GM18951 (cell line): ENCODE data around the gene DUT.
A peak's percentile ranks its signal among the peaks of the same experiment; 100 is the strongest.
"Not testable (repeated sequence)": the region's sequence is repeated elsewhere in the genome, so short reads cannot be mapped to it uniquely, and the experiment has no call there.

Experiments used
- POLR2A ChIP-seq: IDR thresholded peaks from 4 replicates; pipeline ENCODE4 v1.6.1; 2011; ENCODE audit warnings: mild to moderate bottlenecking; ENCODE audit not compliant: insufficient read length, insufficient read depth; ENCODE audit errors: extremely low read depth
- in situ Hi-C: fragments of 300-500 bp; cut with MboI; formaldehyde crosslinking; loops from one replicate; pipeline ENCODE4 v1.12.0; 2022; ENCODE audit warnings: low sequenced_read_pairs, mixed read lengths, inconsistent platforms; ENCODE audit not compliant: unreplicated experiment

DUT gene

DNA sequence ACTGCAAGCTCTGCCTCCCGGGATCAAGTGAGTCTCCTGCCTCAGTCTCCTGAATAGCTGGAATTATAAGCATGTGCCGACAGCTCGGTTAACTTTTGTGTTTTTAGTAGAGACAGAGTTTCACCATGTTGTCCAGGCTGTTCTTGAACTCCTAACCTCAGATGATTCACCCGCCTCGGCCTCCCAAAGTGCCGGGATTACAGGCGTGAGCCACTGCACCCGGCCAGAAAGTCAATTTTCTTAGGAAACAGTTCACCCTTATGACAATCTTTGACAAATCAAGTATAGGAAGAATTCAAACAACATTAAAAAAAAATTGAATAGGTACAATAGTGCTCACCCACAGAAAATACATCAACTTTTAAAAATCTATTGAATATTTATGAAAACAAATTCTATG, 23.6 kb upstream of the DUT start:
- in situ Hi-C loops: no loop called here
- TF ChIP-seq POLR2A: no peak

GRCh38 chr15:48309740-48310139, 21.5 kb upstream of the DUT start:
- in situ Hi-C loops: no loop called here
- TF ChIP-seq POLR2A: no peak

GRCh38 chr15:48313216-48313615, 18.0 kb upstream of the DUT start:
- in situ Hi-C loops: no loop called here
- TF ChIP-seq POLR2A: no peak

DNA sequence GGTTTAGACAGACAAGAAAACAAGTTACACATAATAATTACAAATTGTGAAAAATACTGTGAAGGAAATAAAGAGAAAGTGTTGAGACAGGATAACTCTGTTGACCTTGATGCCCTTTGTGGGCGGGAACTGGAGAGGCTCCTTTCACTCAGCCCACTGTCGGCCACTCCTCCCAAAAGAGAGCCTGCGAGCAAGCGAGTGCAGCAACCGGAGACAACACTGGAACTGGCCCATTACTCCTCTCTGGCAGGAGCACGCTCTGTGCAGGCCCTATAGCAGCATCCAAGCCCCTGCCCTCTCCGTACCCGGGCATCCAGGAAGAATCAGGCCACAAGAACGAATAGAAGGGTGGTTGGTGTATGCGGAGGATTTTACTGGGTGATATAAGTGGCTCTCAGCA, 16.2 kb upstream of the DUT start:
- no peak for TF ChIP-seq POLR2A
- in situ Hi-C loops: no loop called here

- in situ Hi-C loops: no loop called here
- no peak for TF ChIP-seq POLR2A
These were observed 14.0 kb upstream of the DUT start for GRCh38 chr15:48317221-48317620.

DNA sequence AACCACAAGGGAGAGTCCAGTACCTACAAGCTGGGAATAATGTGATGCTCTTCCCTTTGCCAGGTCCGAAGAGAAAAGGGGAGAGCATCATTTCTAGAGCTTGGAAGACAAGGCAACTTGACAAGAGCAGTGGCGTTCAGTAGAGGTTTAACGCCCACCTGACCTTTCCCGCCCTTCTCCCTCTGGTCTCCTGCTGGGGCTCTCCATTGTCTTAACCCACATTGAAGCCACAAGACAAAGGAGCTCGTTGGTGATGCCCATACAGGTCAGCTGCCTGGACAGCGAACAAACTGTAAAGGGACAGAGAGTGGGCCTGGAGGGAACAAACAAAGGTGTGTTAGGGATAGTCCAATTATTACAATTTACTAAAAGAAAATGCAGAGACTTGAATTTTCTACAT, 13.1 kb upstream of the DUT start:
- TF ChIP-seq POLR2A: no peak
- in situ Hi-C loops: no loop called here

DNA sequence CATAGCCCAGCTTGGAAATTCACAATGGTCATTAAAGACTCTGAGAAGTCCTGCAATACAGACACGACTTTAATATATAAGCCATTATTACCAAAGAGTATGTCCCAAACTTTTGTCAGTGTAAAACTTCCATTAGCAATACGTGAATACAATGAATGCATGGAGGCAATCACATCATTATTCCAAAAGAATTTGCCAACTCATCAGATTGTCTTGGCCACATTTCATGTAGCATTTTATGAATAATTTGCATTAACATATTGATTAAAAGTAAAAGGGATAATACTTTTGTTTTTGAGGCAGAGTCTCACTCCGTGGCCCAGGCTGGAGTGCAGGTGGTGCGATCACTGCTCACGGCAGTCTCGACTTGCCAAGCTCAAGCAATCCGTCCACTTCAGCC, 7.9 kb upstream of the DUT start:
- in situ Hi-C loops: no loop called here

DNA sequence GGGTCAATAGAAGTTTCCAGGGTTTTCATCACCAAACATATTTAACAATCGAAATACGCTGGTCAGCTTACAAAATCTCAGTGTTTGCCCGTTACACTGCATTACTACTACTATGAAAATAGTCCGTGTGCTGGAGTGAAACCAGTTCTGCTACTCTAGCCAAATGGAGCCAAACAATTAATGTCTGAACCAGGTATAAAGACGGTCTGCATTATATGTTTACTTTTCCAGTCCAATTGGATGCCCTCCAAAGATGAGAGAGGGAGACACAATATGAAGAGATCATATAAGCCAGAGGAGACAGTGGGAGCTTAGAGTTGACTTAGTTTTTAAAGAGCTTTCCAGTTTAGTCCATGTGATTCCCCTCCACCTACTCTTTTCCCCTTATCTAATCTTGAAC, 6.3 kb upstream of the DUT start:
- in situ Hi-C loops: no loop called here
- no peak for TF ChIP-seq POLR2A

More for the DNA sequence above, 7.9 kb upstream of the DUT start:
- TF ChIP-seq POLR2A: no peak

- no peak for TF ChIP-seq POLR2A
- in situ Hi-C loops: no loop called here
These were observed 5.8 kb upstream of the DUT start for GRCh38 chr15:48325400-48325799.

DNA sequence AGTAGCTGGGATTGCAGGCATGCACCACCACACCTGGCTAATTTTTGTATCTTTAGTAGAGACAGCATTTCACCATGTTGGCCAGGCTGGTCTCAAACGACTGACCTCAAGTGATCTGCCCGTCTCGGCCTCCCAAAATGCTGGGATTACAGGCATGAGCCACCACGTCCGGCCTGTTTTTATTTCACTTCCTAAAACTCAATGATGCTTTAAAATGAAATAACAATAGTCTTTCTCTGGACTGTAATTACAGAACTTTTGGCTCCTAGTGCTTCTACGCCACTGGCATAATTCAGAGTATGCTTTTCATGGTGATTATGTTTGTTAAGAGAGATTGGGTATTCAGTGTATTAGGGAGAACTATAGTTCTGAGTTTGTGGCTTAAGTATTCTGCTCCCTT, 5.0 kb upstream of the DUT start:
- in situ Hi-C loops: not testable (repeated sequence)

DNA sequence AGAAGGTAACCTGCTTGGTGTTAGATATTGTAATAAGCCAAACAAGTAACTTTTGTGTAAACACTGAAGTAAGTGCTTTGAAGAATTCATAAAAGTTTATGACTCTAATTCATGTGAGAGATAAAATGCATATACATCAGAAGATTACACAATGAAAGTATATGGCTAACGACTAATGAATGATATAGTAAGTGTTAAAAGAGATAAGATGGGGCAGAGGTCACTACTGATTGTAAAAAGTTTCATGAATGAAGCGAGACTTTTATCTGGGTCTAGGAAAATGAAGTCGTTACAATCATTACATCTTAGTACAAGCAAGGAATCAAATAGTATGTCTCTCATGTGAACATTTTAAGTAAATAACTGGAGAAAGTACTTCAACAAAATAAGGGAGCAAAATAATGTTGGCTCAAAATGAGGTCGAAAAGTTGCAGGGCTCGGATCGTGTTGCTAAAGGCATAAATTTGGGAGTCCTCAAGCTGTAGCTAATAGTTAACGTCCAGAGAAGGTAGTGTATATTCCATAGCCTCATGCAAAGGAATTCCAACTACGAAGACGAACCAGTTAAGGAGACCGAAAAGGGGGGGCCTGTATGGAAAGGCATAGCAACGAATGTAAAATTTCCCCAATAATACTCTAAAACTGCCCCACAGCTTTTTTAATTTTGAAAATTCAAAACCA, 984 bp upstream of the DUT start:
- in situ Hi-C loops: no loop called here
- TF ChIP-seq POLR2A: no peak

DNA sequence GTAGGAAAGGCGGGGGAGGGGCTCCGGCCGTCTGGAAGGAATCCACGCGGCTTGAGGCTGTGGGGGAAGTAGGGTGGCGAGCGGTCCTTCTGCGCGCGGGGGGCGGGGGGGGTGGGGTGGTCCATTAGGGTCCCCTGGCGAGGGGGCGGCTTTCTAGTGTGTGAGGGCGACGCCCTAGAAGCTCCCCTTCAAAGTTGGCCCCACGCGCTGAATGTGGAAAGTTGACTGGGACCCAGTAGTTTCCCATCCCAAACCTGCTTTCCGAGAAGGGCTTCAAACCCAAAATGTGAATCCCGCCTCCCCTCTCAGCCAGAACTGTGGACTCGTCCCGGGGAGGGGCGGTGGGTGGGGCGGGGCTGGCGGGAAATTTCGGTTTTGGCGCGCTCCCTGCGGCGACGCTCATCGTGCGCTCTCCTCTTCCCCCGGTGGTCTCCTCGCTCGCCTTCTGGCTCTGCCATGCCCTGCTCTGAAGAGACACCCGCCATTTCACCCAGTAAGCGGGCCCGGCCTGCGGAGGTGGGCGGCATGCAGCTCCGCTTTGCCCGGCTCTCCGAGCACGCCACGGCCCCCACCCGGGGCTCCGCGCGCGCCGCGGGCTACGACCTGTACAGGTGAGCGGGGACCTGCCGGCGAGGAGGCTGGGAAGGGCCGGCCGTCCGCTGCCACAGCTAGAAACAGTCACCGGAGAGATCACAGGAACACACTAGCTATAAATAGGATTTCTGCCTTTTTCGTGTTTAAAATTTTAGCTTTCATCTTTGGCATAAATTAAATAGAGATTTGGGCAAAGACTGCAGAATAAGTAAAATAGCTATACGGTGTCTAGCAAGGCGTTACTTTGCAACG, 790 bp downstream of the DUT start:
- in situ Hi-C loops: no loop called here
- peak; percentile 44 for TF ChIP-seq POLR2A

GRCh38 chr15:48332642-48333034, 1.4 kb downstream of the DUT start:
- TF ChIP-seq POLR2A: no peak
- in situ Hi-C loops: no loop called here

GRCh38 chr15:48333540-48333939, 2.3 kb downstream of the DUT start:
- in situ Hi-C loops: no loop called here
- no peak for TF ChIP-seq POLR2A

GRCh38 chr15:48334260-48334659, 3.0 kb downstream of the DUT start:
- TF ChIP-seq POLR2A: no peak
- in situ Hi-C loops: no loop called here

DNA sequence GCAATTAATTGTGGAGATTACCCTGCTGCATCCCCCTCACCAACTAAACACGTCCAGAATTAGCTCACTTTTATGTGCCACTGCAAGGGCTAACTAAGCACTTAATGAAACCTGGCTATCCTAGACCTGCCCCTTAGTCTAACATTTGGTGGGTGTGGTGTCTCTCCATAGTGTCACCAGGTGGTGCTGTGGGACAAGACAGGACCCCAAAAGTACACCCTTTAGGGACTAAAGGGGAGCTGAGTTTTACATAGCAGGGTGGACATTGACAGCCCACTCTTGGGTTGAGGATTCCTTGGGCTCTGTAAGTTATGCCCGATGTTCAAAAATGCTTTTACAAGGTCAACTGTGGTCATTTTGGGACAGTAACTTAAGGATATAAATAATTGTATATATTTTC, 5.7 kb downstream of the DUT start:
- in situ Hi-C loops: no loop called here
- no peak for TF ChIP-seq POLR2A
